Spleen (tissue), 11 donors: ENCODE results near the gene PAPOLB. TPM values are rescaled to one million over a fixed set of nuclear protein-coding genes. Genes with fewer than 3 reads are reported as not detected.
A peak's percentile ranks its signal among the peaks of the same experiment; 100 is the strongest.

Experiments used
- DNase-seq: peaks from one replicate; pipeline ENCODE4 v3.0.0-alpha.2; 2020
- H3K27ac ChIP-seq, 8 donors: fragments of 200-600 bp; sonication (generic) in 7 of 8; 1 replicate in 4 of 8; 2 replicates in 4 of 8; pipeline versions ENCODE4 v1.5.0 to v1.8.0; 2016 to 2021; ENCODE audit warnings: inconsistent platforms in 4 of 8, mild to moderate bottlenecking in 4 of 8, moderate library complexity in 1 of 8
- H3K27me3 ChIP-seq, 7 donors: fragments of 200-600 bp; sonication (generic) in 6 of 7; replicated peaks in 1 of 7; 1 replicate in 4 of 7; 2 replicates in 3 of 7; pipeline versions ENCODE4 v1.5.0 to v1.8.0; 2016 to 2021; ENCODE audit warnings: inconsistent platforms in 3 of 7, mild to moderate bottlenecking in 1 of 7
- H3K36me3 ChIP-seq, 6 donors: fragments of 200-600 bp; sonication (generic) in 5 of 6; 1 replicate in 4 of 6; 2 replicates in 2 of 6; pipeline versions ENCODE4 v1.5.0 to v1.8.0; 2016 to 2021; ENCODE audit warnings: inconsistent platforms in 2 of 6
- H3K4me1 ChIP-seq, 6 donors: fragments of 200-600 bp; sonication (generic) in 5 of 6; 1 replicate in 3 of 6; 2 replicates in 3 of 6; pipeline versions ENCODE4 v1.5.0 to v1.8.0; 2016 to 2021; ENCODE audit warnings: inconsistent platforms in 3 of 6
- H3K4me3 ChIP-seq, 8 donors: fragments of 200-600 bp; sonication (generic) in 7 of 8; 1 replicate in 4 of 8; 2 replicates in 4 of 8; pipeline versions ENCODE4 v1.5.0 to v1.8.0; 2016 to 2021; ENCODE audit warnings: inconsistent platforms in 4 of 8, mild to moderate bottlenecking in 4 of 8, moderate library complexity in 2 of 8
- H3K9me3 ChIP-seq, 8 donors: fragments of 200-600 bp; sonication (generic) in 7 of 8; 1 replicate in 4 of 8; 2 replicates in 4 of 8; pipeline versions ENCODE4 v1.5.0 to v1.8.0; 2016 to 2021; ENCODE audit warnings: inconsistent platforms in 4 of 8
- CTCF ChIP-seq, 11 experiments: fragments of 200-600 bp in 7 of 11; fragments of 450-650 bp in 4 of 11; sonication (generic) in 4 of 11; IDR thresholded peaks in 8 of 11; conservative IDR thresholded peaks in 3 of 11; 1 replicate in 7 of 11; 2 replicates in 4 of 11; pipeline versions ENCODE4 v1.4.0 to v1.8.0; 2016 to 2021; ENCODE audit warnings: antibody characterized with exemption in 11 of 11, inconsistent platforms in 4 of 11, mild to moderate bottlenecking in 1 of 11
- POLR2A ChIP-seq, 3 donors: fragments of 450-650 bp; IDR thresholded peaks; one replicate each; pipeline ENCODE4 v1.5.1; 2017; ENCODE audit warnings: antibody characterized with exemption in 3 of 3, mild to moderate bottlenecking in 1 of 3
- POLR2AphosphoS5 ChIP-seq, 3 donors: sonication (generic); formaldehyde crosslinking; IDR thresholded peaks; one replicate each; pipeline ENCODE4 v1.5.1; 2017; ENCODE audit warnings: antibody characterized with exemption in 3 of 3
- WGBS, 5 donors: extraction: QIAGEN DNeasy Blood & Tissue Kit in 3 of 5; methylation state at CpG; one replicate each; pipeline versions ENCODE4 v1.1.5 to v1.1.7; 2013 to 2018; 5-methylcytosine and 5-hydroxymethylcytosine counted together
- intact Hi-C: fragments of 100-400 bp; cut with DNase I; formaldehyde crosslinking; loops from one replicate; pipeline ENCODE4 v1.15.0; 2023; ENCODE audit warnings: low total_unique reads
- polyA plus RNA-seq, 3 donors: library from polyadenylated mRNA; stranded (reverse); fragments of 200-250 nt; gene quantifications; one replicate each; pipeline ENCODE4 v1.2.1, GENCODE V29; 2013
- total RNA-seq, 7 donors: library from RNA; depleted of rRNA in 3 of 7; stranded (reverse); fragments of >200 nt in 3 of 7; fragmentation: NEBNext Ultra II Directional in 4 of 7; extraction: Animal tissue kit (Norgen Biotek cat#: 25700) in 4 of 7; gene quantifications; one replicate each; pipeline versions ENCODE4 v1.1.0 to v1.2.1, GENCODE V29; 2016 to 2021
- donor health status: healthy with polysubstance abuse.
- donor health status: DM: no; HTN: no; CAD: no; lungs with moderate emphysema.
- donor health status: DM: no; HTN: no; CAD: no.
- donor health status: Bipolar disorder and iron deficiency.
- donor health status: healthy.
- donor health status: DM: no; HTN: no; CAD: no.
- donor health status: DM: yes; HTN: yes; CAD: no.

Gene PAPOLB
- total and polyA plus RNA-seq, 10 donors = 0.15 to 0.34 (median 0.26) TPM; not detected in 7

GRCh38 chr7:4834601-4835397, 27.0 kb downstream of the PAPOLB start:
- no peaks in the 10 kb centered on the region for H3K36me3 ChIP-seq
- peaks cover 0 to 3% (median 0%) of the 10 kb centered on the region in 7 donors for H3K27me3 ChIP-seq
- peak; percentile 59 for DNase-seq
- H3K9me3 ChIP-seq = no peaks in the 10 kb centered on the region
- no peaks in the 10 kb centered on the region for H3K4me1 ChIP-seq
- whole genome bisulfite sequencing, 5 donors = 89 to 98% (median 94%) methylated on average over 16 to 60 of the region's 60 CpGs
- no peak overlapping the region for H3K27ac ChIP-seq
- no peak overlapping the region for H3K4me3 ChIP-seq
- TF ChIP-seq POLR2AphosphoS5 (IDR thresholded peaks at IDR 0.05) = no peak
- no peak for TF ChIP-seq CTCF (IDR thresholded peaks at IDR 0.05 in 8 of 11, conservative IDR thresholded peaks at IDR 0.05 in 3 of 11)
- TF ChIP-seq POLR2A (IDR thresholded peaks at IDR 0.05) = no peak
- intact Hi-C loops = no loop called here

- Histone ChIP-seq H3K4me3 (no peak overlapping the region), H3K27me3 (peaks cover 0 to 3% (median 0%) of the 10 kb centered on the region in 7 donors), H3K9me3 (no peaks in the 10 kb centered on the region), H3K4me1 (no peaks in the 10 kb centered on the region), H3K36me3 (no peaks in the 10 kb centered on the region), H3K27ac (no peak overlapping the region)
- intact Hi-C loops = no loop called here
- TF ChIP-seq POLR2A (IDR thresholded peaks at IDR 0.05) (no peak), POLR2AphosphoS5 (IDR thresholded peaks at IDR 0.05) (no peak), CTCF (IDR thresholded peaks at IDR 0.05 in 8 of 11, conservative IDR thresholded peaks at IDR 0.05 in 3 of 11) (no peak)
- 81 to 91% (median 84%) methylated on average over 25 to 36 of the region's 36 CpGs for WGBS, 5 donors
- DNase-seq = peak; percentile 67
Observed at GRCh38 chr7:4833691-4834600, 27.9 kb downstream of the PAPOLB start.

GRCh38 chr7:4833176-4833575, 28.7 kb downstream of the PAPOLB start:
- Histone ChIP-seq H3K9me3 (no peaks in the 10 kb centered on the region), H3K36me3 (no peaks in the 10 kb centered on the region), H3K4me3 (no peak overlapping the region), H3K27ac (no peak overlapping the region), H3K4me1 (no peaks in the 10 kb centered on the region), H3K27me3 (peaks cover 0 to 3% (median 0%) of the 10 kb centered on the region in 7 donors)
- 86 to 94% (median 89%) methylated on average over 17 of the region's 17 CpGs for WGBS, 5 donors
- DNase-seq = peak; percentile 52
- intact Hi-C loops = no loop called here
- TF ChIP-seq POLR2A (IDR thresholded peaks at IDR 0.05) = no peak
- no peak for TF ChIP-seq POLR2AphosphoS5 (IDR thresholded peaks at IDR 0.05)
- TF ChIP-seq CTCF (IDR thresholded peaks at IDR 0.05 in 8 of 11, conservative IDR thresholded peaks at IDR 0.05 in 3 of 11) = no peak

- Histone ChIP-seq H3K27ac (no peak overlapping the region), H3K4me3 (no peak overlapping the region), H3K36me3 (no peaks in the 10 kb centered on the region), H3K4me1 (no peaks in the 10 kb centered on the region), H3K27me3 (peaks cover 0 to 3% (median 0%) of the 10 kb centered on the region in 7 donors), H3K9me3 (no peaks in the 10 kb centered on the region)
- TF ChIP-seq CTCF (IDR thresholded peaks at IDR 0.05 in 8 of 11, conservative IDR thresholded peaks at IDR 0.05 in 3 of 11) (no peak), POLR2AphosphoS5 (IDR thresholded peaks at IDR 0.05) (no peak), POLR2A (IDR thresholded peaks at IDR 0.05) (no peak)
- intact Hi-C loops = no loop called here
- DNase-seq = peak; percentile 37
- 91 to 97% (median 94%) methylated on average over 16 of the region's 16 CpGs for WGBS, 5 donors
Observed at GRCh38 chr7:4832711-4833110, 29.1 kb downstream of the PAPOLB start.
